A673 (cell line): ENCODE measurements around the gene ZFR.

Experiments
- EZH2 ChIP-seq: fragments of 200-600 bp; sonication (generic); IDR thresholded peaks from 2 replicates; pipeline ENCODE4 v1.6.1; 2017; ENCODE audit warnings: borderline replicate concordance, low read depth, mild to moderate bottlenecking, mixed read lengths, antibody characterized with exemption, low read length; ENCODE audit not compliant: poor library complexity, severe bottlenecking
- TF ChIP-seq, protein P1 (sequence below): fragments of 300-800, 200-600 bp; sonication (generic); conservative IDR thresholded peaks from 2 replicates; pipeline ENCODE4 v1.5.1; 2017; ENCODE audit warnings: low read depth, mild to moderate bottlenecking, antibody characterized with exemption, low read length, moderate library complexity, mixed read lengths

DNA sequence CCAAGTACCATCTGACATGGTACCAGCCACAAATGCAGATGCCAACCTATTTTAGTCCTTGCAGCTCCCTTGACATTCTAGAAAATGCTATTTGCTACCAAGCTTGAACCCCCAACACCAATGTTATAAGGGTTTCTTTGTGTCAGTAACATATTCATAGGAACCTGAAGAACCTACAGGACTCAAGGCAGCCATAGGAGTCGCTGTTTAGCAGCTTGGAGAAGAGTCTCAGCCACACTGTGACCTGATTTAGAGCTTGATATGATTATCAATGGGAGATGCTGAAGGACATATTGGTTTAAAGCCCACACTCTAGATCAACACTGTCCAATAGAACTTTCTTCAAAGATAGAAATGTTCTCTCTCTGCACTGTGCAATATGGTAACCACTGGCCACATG is 6.4 kb upstream of the ZFR start:
- TF ChIP-seq, protein P1, sequence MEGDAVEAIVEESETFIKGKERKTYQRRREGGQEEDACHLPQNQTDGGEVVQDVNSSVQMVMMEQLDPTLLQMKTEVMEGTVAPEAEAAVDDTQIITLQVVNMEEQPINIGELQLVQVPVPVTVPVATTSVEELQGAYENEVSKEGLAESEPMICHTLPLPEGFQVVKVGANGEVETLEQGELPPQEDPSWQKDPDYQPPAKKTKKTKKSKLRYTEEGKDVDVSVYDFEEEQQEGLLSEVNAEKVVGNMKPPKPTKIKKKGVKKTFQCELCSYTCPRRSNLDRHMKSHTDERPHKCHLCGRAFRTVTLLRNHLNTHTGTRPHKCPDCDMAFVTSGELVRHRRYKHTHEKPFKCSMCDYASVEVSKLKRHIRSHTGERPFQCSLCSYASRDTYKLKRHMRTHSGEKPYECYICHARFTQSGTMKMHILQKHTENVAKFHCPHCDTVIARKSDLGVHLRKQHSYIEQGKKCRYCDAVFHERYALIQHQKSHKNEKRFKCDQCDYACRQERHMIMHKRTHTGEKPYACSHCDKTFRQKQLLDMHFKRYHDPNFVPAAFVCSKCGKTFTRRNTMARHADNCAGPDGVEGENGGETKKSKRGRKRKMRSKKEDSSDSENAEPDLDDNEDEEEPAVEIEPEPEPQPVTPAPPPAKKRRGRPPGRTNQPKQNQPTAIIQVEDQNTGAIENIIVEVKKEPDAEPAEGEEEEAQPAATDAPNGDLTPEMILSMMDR: peak; percentile 63
- no peak for TF ChIP-seq EZH2
